HG02678 (cell line): ENCODE measurements around the gene NAP1L1.

Source experiments
- ATAC-seq: cut with Tn5 transposase; IDR thresholded peaks from one replicate; pipeline ENCODE4 v1.9.1; 2021; ENCODE audit warnings: mild to moderate bottlenecking, moderate library complexity; ENCODE audit not compliant: unreplicated experiment

Gene NAP1L1

GRCh38 chr12:76042147-76042546, 42.3 kb downstream of the NAP1L1 start:
- ATAC-seq: no peak

- no peak for ATAC-seq
Observed at GRCh38 chr12:76041406-76041805, 43.1 kb downstream of the NAP1L1 start.

- no peak for ATAC-seq
Observed at GRCh38 chr12:76040461-76040860, 44.0 kb downstream of the NAP1L1 start.

- ATAC-seq: no peak
Observed at GRCh38 chr12:76038176-76038575, 46.3 kb downstream of the NAP1L1 start.

GRCh38 chr12:76037130-76038103, 47.1 kb downstream of the NAP1L1 start:
- peak; percentile 59 for ATAC-seq

GRCh38 chr12:76035045-76035444, 49.4 kb downstream of the NAP1L1 start:
- no peak for ATAC-seq

- no peak for ATAC-seq
Observed at GRCh38 chr12:76033081-76034011, 51.1 kb downstream of the NAP1L1 start.

GRCh38 chr12:76032043-76032981, 52.2 kb downstream of the NAP1L1 start:
- ATAC-seq: peak; percentile 29

GRCh38 chr12:76031414-76032042, 53.0 kb downstream of the NAP1L1 start, which contains the start of gene PHLDA1:
Gene PHLDA1, minus strand, starts transcription at chr12:76031776.
- ATAC-seq: peak; percentile 75

GRCh38 chr12:76031081-76031413, 53.4 kb downstream of the NAP1L1 start:
- peak; percentile 10 for ATAC-seq

- no peak for ATAC-seq
Observed at GRCh38 chr12:76030341-76031080, 54.0 kb downstream of the NAP1L1 start.

- ATAC-seq: no peak
Observed at GRCh38 chr12:76029982-76030340, 54.5 kb downstream of the NAP1L1 start.

GRCh38 chr12:76028571-76029277, 55.8 kb downstream of the NAP1L1 start:
- ATAC-seq: no peak

GRCh38 chr12:76026643-76027063, 57.8 kb downstream of the NAP1L1 start:
- no peak for ATAC-seq

- ATAC-seq: no peak
Observed at GRCh38 chr12:76025601-76026575, 58.6 kb downstream of the NAP1L1 start.

- no peak for ATAC-seq
Observed at GRCh38 chr12:76024942-76025600, 59.4 kb downstream of the NAP1L1 start.
